ENCODE results near the gene TIMP2. TPM values are rescaled to one million over a fixed set of nuclear protein-coding genes. Genes with fewer than 3 reads are reported as not detected.

TIMP2 gene
- total and polyA plus RNA-seq, 2 of the 13 experiments (the other 11 are each of a cell fraction or from before 2014, with no cell fraction given), result 3.8 to 8.5 TPM

- TF ChIP-seq, protein P1, sequence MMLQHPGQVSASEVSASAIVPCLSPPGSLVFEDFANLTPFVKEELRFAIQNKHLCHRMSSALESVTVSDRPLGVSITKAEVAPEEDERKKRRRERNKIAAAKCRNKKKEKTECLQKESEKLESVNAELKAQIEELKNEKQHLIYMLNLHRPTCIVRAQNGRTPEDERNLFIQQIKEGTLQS (CRISPR knock-in tag; IDR thresholded peaks at IDR 0.05), result 0 out of 2 replicates have a peak, but pooled peaks have one; percentile 47
- TF ChIP-seq ARNTL (CRISPR knock-in tag; IDR thresholded peaks at IDR 0.05), result 0 out of 2 replicates have a peak, but pooled peaks have one; percentile 4
- TF ChIP-seq MAFG (CRISPR knock-in tag; IDR thresholded peaks at IDR 0.05), result 0 out of 2 replicates have a peak, but pooled peaks have one; percentile 9
- no peak for TF ChIP-seq ZSCAN12 (CRISPR knock-in tag; IDR thresholded peaks at IDR 0.05)
- TF ChIP-seq ARID5B (CRISPR knock-in tag; IDR thresholded peaks at IDR 0.05), result peak; percentile 50; the same call in 1 of the 2 replicates
- no peak for TF ChIP-seq POLR2AphosphoS5 (IDR thresholded peaks at IDR 0.05; ENCODE audit: low read depth, low read length)
- 0 out of 2 replicates have a peak, but pooled peaks have one; percentile 56 for TF ChIP-seq KLF6 (CRISPR knock-in tag; IDR thresholded peaks at IDR 0.05)
- TF ChIP-seq FOXK1 (CRISPR knock-in tag; IDR thresholded peaks at IDR 0.05; ENCODE audit: borderline replicate concordance, low read depth), result 0 out of 2 replicates have a peak, but pooled peaks have one; percentile 5
- peak; percentile 35; the same call in 1 of the 2 replicates for TF ChIP-seq NCOA2 (CRISPR knock-in tag; IDR thresholded peaks at IDR 0.05)
- peak; percentile 13 for TF ChIP-seq ASH2L (IDR thresholded peaks at IDR 0.05; ENCODE audit: insufficient read length, low read depth, low read length)
- peak; percentile 30; the same call in 1 of the 2 replicates for TF ChIP-seq ZBTB40 (IDR thresholded peaks at IDR 0.05)
- TF ChIP-seq ZBTB40 (CRISPR knock-in tag; IDR thresholded peaks at IDR 0.05), result no peak
- peak; percentile 80 for TF ChIP-seq THAP11 (CRISPR knock-in tag; IDR thresholded peaks at IDR 0.05)
Observed at GRCh38 chr17:78883089-78883532, 42.1 kb downstream of the TIMP2 start (continued).
